Stomach smooth muscle (tissue), 2 donors: ENCODE results near the gene OR5L1.

Experiments
- H3K27ac ChIP-seq: one replicate; pipeline ENCODE4 v1.7.0; 2013; ENCODE audit warnings: mild to moderate bottlenecking, low read length, inconsistent platforms
- H3K27me3 ChIP-seq, 2 donors: one replicate each; pipeline ENCODE4 v1.7.0; 2013; ENCODE audit warnings: low read length in 2 of 2; ENCODE audit not compliant: insufficient read depth in 2 of 2, control insufficient read depth in 1 of 2
- H3K36me3 ChIP-seq, 2 donors: one replicate each; pipeline ENCODE4 v1.7.0; 2013; ENCODE audit warnings: low read length in 2 of 2; ENCODE audit not compliant: control insufficient read depth in 2 of 2, insufficient read depth in 2 of 2
- H3K4me1 ChIP-seq: one replicate; pipeline ENCODE4 v1.7.0; 2013; ENCODE audit warnings: low read length; ENCODE audit not compliant: control insufficient read depth, insufficient read depth
- H3K4me3 ChIP-seq, 2 donors: one replicate each; pipeline ENCODE4 v1.7.0; 2013; ENCODE audit warnings: low read length in 2 of 2
- H3K9ac ChIP-seq, 2 donors: one replicate each; pipeline ENCODE4 v1.7.0; 2013; ENCODE audit warnings: low read length in 2 of 2, mild to moderate bottlenecking in 1 of 2
- H3K9me3 ChIP-seq, 2 donors: one replicate each; pipeline ENCODE4 v1.7.0; 2013; ENCODE audit warnings: low read length in 2 of 2; ENCODE audit not compliant: control insufficient read depth in 2 of 2
- donor health status: healthy.
- donor health status: Pancreatic carcinoma.

The OR5L1 gene

GRCh38 chr11:55811067-55811466, at the start of gene OR5L1:
Gene OR5L1 (plus strand): TSS chr11:55811367. CDS start chr11:55811467, 100 bp downstream.
- Histone ChIP-seq H3K9me3 (no peaks in the 10 kb centered on the region), H3K36me3 (no peaks in the 10 kb centered on the region), H3K9ac (no peak within 1 kb of the TSS), H3K4me1 (no peaks in the 10 kb centered on the region), H3K27ac (no peak within 1 kb of the TSS), H3K27me3 (no peaks in the 10 kb centered on the region), H3K4me3 (no peak within 1 kb of the TSS)

GRCh38 chr11:55773138-55773537, 38.0 kb upstream of the OR5L1 start, which contains the start of gene OR5D13:
Gene OR5D13 (plus strand): TSS chr11:55773438. CDS start chr11:55773438, 0 bp downstream.
- no peak within 1 kb of the TSS for H3K4me3 ChIP-seq
- no peaks in the 10 kb centered on the region for H3K36me3 ChIP-seq
- no peaks in the 10 kb centered on the region for H3K9me3 ChIP-seq
- no peak within 1 kb of the TSS for H3K9ac ChIP-seq
- H3K4me1 ChIP-seq, result no peaks in the 10 kb centered on the region
- H3K27me3 ChIP-seq, result no peaks in the 10 kb centered on the region
- no peak within 1 kb of the TSS for H3K27ac ChIP-seq

GRCh38 chr11:55791606-55792005, 19.6 kb upstream of the OR5L1 start:
- no peaks in the 10 kb centered on the region for H3K9me3 ChIP-seq
- H3K4me3 ChIP-seq, result no peak overlapping the region
- H3K27me3 ChIP-seq, result no peaks in the 10 kb centered on the region
- H3K27ac ChIP-seq, result no peak overlapping the region
- no peak overlapping the region for H3K9ac ChIP-seq
- no peaks in the 10 kb centered on the region for H3K36me3 ChIP-seq
- H3K4me1 ChIP-seq, result no peaks in the 10 kb centered on the region

GRCh38 chr11:55793321-55793720, 17.8 kb upstream of the OR5L1 start:
- H3K9ac ChIP-seq, result no peak overlapping the region
- no peaks in the 10 kb centered on the region for H3K36me3 ChIP-seq
- H3K4me3 ChIP-seq, result no peak overlapping the region
- no peaks in the 10 kb centered on the region for H3K4me1 ChIP-seq
- no peak overlapping the region for H3K27ac ChIP-seq
- H3K27me3 ChIP-seq, result no peaks in the 10 kb centered on the region
- no peaks in the 10 kb centered on the region for H3K9me3 ChIP-seq

- Histone ChIP-seq H3K4me3 (no peak within 1 kb of the TSS), H3K36me3 (no peaks in the 10 kb centered on the region), H3K4me1 (no peaks in the 10 kb centered on the region), H3K9ac (no peak within 1 kb of the TSS), H3K27ac (no peak within 1 kb of the TSS), H3K9me3 (no peaks in the 10 kb centered on the region), H3K27me3 (no peaks in the 10 kb centered on the region)
Measured at GRCh38 chr11:55795256-55795655, 15.9 kb upstream of the OR5L1 start, which contains the start of gene OR5D14. Gene OR5D14 (plus strand): TSS chr11:55795556. CDS start chr11:55795556, 0 bp downstream.

GRCh38 chr11:55806248-55806647, 4.9 kb upstream of the OR5L1 start:
- H3K4me1 ChIP-seq, result no peaks in the 10 kb centered on the region

GRCh38 chr11:55819330-55819729, 8.2 kb downstream of the OR5L1 start, which contains the start of gene OR5D18:
Gene OR5D18 (plus strand): TSS chr11:55819630. CDS start chr11:55819630, 0 bp downstream.
- no peaks in the 10 kb centered on the region for H3K36me3 ChIP-seq
- H3K27ac ChIP-seq, result no peak within 1 kb of the TSS
- no peaks in the 10 kb centered on the region for H3K4me1 ChIP-seq
- H3K9ac ChIP-seq, result no peak within 1 kb of the TSS
- no peak within 1 kb of the TSS for H3K4me3 ChIP-seq
- H3K9me3 ChIP-seq, result no peaks in the 10 kb centered on the region
- H3K27me3 ChIP-seq, result no peaks in the 10 kb centered on the region

More at GRCh38 chr11:55806248-55806647, 4.9 kb upstream of the OR5L1 start:
- H3K9me3 ChIP-seq, result no peaks in the 10 kb centered on the region
- no peaks in the 10 kb centered on the region for H3K36me3 ChIP-seq
- no peak overlapping the region for H3K9ac ChIP-seq
- H3K27ac ChIP-seq, result no peak overlapping the region
- H3K4me3 ChIP-seq, result no peak overlapping the region
- H3K27me3 ChIP-seq, result no peaks in the 10 kb centered on the region

- Histone ChIP-seq H3K27me3 (no peaks in the 10 kb centered on the region), H3K36me3 (no peaks in the 10 kb centered on the region), H3K9ac (no peak within 1 kb of the TSS), H3K4me3 (no peak within 1 kb of the TSS), H3K27ac (no peak within 1 kb of the TSS), H3K4me1 (no peaks in the 10 kb centered on the region), H3K9me3 (no peaks in the 10 kb centered on the region)
Measured at GRCh38 chr11:55826919-55827318, 15.8 kb downstream of the OR5L1 start, which contains the start of gene OR5L2. Gene OR5L2 (plus strand): TSS chr11:55827219. CDS start chr11:55827219, 0 bp downstream.

GRCh38 chr11:55838452-55838851, 27.3 kb downstream of the OR5L1 start, which contains the start of gene OR5D16:
Gene OR5D16 (plus strand): TSS chr11:55838752. CDS start chr11:55838752, 0 bp downstream.
- no peaks in the 10 kb centered on the region for H3K4me1 ChIP-seq
- no peak within 1 kb of the TSS for H3K9ac ChIP-seq
- no peaks in the 10 kb centered on the region for H3K36me3 ChIP-seq

GRCh38 chr11:55847453-55847852, 36.3 kb downstream of the OR5L1 start:
- no peaks in the 10 kb centered on the region for H3K9me3 ChIP-seq
- H3K4me3 ChIP-seq, result no peak overlapping the region
- H3K27ac ChIP-seq, result no peak overlapping the region
- no peaks in the 10 kb centered on the region for H3K4me1 ChIP-seq
- H3K36me3 ChIP-seq, result no peaks in the 10 kb centered on the region
- H3K9ac ChIP-seq, result no peak overlapping the region
- no peaks in the 10 kb centered on the region for H3K27me3 ChIP-seq

More at GRCh38 chr11:55838452-55838851, 27.3 kb downstream of the OR5L1 start, which contains the start of gene OR5D16:
- peaks cover 0 to 4% of the 10 kb centered on the region in 2 donors for H3K9me3 ChIP-seq
- no peaks in the 10 kb centered on the region for H3K27me3 ChIP-seq
- H3K4me3 ChIP-seq, result no peak within 1 kb of the TSS
- H3K27ac ChIP-seq, result no peak within 1 kb of the TSS

- Histone ChIP-seq H3K27ac (no peak overlapping the region), H3K9ac (no peak overlapping the region), H3K36me3 (no peaks in the 10 kb centered on the region), H3K4me3 (no peak overlapping the region), H3K9me3 (no peaks in the 10 kb centered on the region), H3K4me1 (no peaks in the 10 kb centered on the region), H3K27me3 (no peaks in the 10 kb centered on the region)
Measured at GRCh38 chr11:55849037-55849436, 37.9 kb downstream of the OR5L1 start.
